GM20000 (cell line): ENCODE results near the gene TTC7B.

Experiments used
- DNase-seq: peaks from one replicate; pipeline ENCODE4 v3.0.0; 2012; ENCODE audit warnings: low spot score
- TF ChIP-seq, protein P1 (sequence below): IDR thresholded peaks from 2 replicates; pipeline ENCODE4 v1.5.1; 2012; ENCODE audit warnings: mild to moderate bottlenecking, control low read depth; ENCODE audit errors: extremely low read depth, missing control alignments

Gene TTC7B

DNA sequence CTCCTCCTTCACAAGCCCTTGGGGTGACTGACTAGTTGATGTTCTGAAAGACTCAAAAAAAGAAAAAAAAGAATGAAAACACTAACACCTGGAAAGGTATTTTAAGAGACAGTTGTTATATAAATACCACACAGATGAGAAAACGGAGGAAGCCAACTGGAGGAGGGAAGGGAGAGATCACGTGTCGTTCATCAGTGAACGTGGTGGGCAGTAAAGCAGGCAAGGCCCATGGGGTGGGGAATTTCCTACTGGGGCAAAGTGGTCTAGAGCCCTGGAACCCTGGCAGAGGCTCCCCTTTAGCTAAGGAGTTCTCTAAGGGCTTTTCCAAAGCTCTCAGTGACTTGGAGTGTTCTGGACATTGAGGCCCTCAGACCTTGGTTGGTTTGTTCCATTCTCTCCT, 249.7 kb downstream of the TTC7B start:
- no peak for DNase-seq
- TF ChIP-seq, protein P1, sequence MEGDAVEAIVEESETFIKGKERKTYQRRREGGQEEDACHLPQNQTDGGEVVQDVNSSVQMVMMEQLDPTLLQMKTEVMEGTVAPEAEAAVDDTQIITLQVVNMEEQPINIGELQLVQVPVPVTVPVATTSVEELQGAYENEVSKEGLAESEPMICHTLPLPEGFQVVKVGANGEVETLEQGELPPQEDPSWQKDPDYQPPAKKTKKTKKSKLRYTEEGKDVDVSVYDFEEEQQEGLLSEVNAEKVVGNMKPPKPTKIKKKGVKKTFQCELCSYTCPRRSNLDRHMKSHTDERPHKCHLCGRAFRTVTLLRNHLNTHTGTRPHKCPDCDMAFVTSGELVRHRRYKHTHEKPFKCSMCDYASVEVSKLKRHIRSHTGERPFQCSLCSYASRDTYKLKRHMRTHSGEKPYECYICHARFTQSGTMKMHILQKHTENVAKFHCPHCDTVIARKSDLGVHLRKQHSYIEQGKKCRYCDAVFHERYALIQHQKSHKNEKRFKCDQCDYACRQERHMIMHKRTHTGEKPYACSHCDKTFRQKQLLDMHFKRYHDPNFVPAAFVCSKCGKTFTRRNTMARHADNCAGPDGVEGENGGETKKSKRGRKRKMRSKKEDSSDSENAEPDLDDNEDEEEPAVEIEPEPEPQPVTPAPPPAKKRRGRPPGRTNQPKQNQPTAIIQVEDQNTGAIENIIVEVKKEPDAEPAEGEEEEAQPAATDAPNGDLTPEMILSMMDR = no peak

DNA sequence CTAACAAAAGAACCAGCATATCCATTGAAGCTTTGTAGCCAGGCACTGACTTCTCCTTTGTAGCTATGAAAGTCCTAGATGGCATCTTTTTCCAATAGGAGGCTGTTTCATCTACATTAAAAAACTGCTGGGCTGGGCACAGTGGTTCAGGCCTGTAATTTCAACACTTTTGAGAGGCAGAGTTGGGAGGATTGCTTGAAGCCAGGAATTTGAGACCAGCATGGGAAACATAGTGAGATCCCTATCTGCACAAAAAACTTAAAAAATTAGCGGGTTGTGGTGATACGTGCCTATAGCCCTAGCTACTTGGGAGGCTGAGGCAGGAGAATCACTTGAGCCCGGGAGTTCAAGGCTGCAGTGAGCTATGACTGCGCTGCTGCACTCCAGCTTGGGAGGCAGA, 251.7 kb downstream of the TTC7B start:
- TF ChIP-seq, protein P1 = no peak
- DNase-seq = no peak

DNA sequence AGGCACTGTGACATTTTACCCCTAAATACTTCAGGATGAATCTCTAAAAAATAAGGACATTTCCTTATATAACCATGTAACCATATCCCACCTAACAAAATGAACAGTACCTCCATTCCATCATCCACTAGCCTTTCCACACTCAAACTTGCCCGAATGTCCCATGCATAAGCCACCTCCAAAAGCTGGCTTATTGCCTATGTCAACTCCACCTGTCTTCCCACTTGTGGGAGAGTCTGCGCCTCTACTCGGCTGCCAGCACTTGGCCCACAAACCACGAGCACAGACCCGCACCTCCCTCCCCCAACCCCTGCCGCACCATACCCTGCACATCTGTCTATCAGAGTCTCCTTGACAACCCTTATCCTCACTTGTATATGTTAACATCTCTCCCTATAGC, 253.6 kb downstream of the TTC7B start:
- TF ChIP-seq, protein P1 = no peak
- DNase-seq = no peak

DNA sequence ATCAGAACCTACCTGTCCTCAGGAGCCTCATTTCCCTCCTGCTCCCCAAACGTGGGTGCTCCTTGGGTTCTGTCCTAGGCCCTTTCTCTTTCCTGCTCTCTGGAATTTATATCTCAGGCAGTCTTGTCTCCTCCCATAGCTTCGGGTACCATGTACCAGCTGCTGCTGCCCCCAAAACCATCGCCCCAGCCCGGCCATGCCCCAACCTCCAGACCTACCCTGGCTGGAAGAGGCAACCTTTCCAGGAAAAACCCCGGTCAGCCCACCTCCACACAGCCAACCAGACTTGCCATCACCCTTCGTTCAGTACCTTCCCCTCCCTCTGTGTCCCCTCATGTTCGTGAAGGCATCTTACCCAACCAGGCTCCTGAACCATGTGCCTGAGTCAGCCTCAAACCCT, 254.3 kb downstream of the TTC7B start:
- TF ChIP-seq, protein P1 = no peak
- no peak for DNase-seq

DNA sequence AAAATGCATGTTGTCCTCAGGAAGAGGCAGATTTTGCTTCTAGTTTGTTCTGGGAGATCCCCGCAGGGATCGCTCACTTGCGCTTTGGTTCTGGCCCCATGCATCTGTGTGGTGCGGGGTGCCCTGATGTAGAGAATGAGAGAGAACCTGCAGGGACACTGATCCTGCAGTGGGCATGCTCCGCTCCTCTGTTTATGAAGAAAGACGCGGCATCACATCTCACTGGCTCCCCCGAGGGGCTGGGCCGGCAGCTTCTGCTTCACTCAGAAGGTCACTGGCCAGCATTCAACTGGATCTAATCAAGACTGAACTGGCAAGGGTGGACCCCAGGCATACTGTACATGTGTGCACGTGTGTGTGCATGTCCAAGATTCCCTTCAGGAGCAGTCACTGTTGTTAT, 255.2 kb downstream of the TTC7B start:
- TF ChIP-seq, protein P1 = no peak
- DNase-seq = no peak

DNA sequence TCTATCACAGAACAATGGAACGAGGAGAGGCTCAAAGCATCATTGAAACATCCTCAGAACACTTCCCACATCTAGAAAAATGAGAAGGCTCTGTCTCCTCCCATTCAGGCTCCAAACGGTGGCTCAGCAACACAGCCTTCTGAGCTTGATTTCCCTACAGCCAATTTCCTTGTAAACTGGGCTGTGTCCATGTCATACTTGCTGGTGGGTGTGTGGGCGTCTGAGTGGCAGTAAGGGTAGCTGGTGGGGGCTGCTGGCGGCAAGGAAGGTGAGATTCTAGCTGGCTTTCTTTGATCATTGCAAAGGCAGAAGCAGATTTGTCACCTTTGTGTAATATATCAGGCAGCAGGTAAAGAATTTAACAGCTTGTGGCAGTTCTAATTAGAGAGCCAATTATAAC, 255.7 kb downstream of the TTC7B start:
- TF ChIP-seq, protein P1 = no peak
- DNase-seq = no peak

DNA sequence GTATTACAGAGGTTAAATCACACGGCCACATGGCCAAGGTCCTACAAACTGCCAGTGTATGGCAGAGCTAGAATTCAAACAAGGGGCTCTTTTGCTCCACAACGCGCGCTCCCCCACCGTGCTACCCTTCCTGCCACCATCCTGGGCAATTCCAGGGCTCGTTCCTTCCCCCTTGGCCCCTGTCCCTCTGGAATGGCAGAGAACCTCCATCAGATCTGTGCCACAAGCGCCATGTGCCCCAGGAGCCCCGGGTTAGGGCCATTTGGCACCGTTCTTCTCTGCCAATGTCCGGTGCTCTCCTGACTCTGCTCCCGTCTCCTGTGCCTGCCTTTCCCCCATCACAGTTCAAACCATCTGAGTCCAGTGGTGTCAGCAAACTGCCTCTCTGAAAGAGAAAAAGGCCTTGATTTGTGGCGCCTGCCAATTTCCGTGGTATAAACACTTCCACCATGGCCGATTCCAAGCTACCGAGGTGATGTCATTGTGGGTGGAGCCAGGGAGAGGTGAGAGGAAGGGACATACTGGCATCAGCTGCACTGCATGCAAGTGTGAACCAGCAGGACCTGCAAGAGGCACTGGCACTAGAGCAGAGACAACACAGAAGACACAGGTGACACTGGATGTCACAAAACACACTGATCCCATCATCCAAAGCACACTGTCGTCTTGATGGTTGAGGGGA, 256.3 kb downstream of the TTC7B start:
- TF ChIP-seq, protein P1 = no peak
- DNase-seq = no peak
